Endothelial cell of umbilical vein (primary cell): ENCODE data around the gene CTSK. TPM values are rescaled to one million over a fixed set of nuclear protein-coding genes. Genes with fewer than 3 reads are reported as not detected.

Source experiments
- BruUV-seq: library from RNA; stranded (reverse); fragments of 400-500 nt; replicated peaks from 2 replicates; lab custom pipeline; 2021; lab: Mats Ljungman, UMichigan
- CTCF ChIA-PET: fragments of 300-600, 350-600 bp; sonication (Branson Sonifier 250); formaldehyde crosslinking; loops from one replicate; lab custom pipeline; 2021; ENCODE audit warnings: antibody characterized with exemption, inconsistent platforms; lab: Charles Lee
- POLR2A ChIA-PET: fragments of 300-600, 350-600 bp; sonication (Branson Sonifier 250); formaldehyde crosslinking; loops from one replicate; lab custom pipeline; 2021; ENCODE audit warnings: antibody characterized with exemption, inconsistent platforms; lab: Charles Lee
- DNase-seq: peaks from one replicate; pipeline ENCODE4 v3.0.0-alpha.2; 2011; ENCODE audit warnings: low read depth, low spot score
- FAIRE-seq: peaks from 2 replicates; lab custom pipeline; 2011; peaks lifted over from hg19 to GRCh38; lab: Jason Lieb, UNC
- H2AFZ ChIP-seq: 2 replicates; pipeline ENCODE4 v1.6.0; 2012; ENCODE audit warnings: low read depth, low read length, control low read depth, inconsistent platforms
- H3K27ac ChIP-seq: 2 replicates; pipeline ENCODE4 v1.5.1; 2011; ENCODE audit warnings: low read depth, mild to moderate bottlenecking, control low read depth, low read length, moderate library complexity; ENCODE audit not compliant: insufficient read depth
- H3K27me3 ChIP-seq, 2 experiments: 2 replicates each; pipeline versions ENCODE4 v1.6.0 to v1.6.1; 2011; ENCODE audit warnings: low read length in 2 of 2, mixed read lengths in 1 of 2; ENCODE audit not compliant: control insufficient read depth in 2 of 2, insufficient read depth in 2 of 2
- H3K36me3 ChIP-seq, 2 experiments: 2 replicates in 1 of 2; 3 replicates in 1 of 2; pipeline ENCODE4 v1.5.1; 2011; ENCODE audit warnings: low read length in 2 of 2, mild to moderate bottlenecking in 1 of 2, moderate library complexity in 1 of 2; ENCODE audit not compliant: control insufficient read depth in 2 of 2, insufficient read depth in 2 of 2; ENCODE audit errors: extremely low read depth in 1 of 2
- H3K4me1 ChIP-seq: 3 replicates; pipeline ENCODE4 v1.5.1; 2011; ENCODE audit warnings: mild to moderate bottlenecking, low read length; ENCODE audit not compliant: control insufficient read depth, insufficient read depth; ENCODE audit errors: extremely low read depth
- H3K4me2 ChIP-seq: 2 replicates; pipeline ENCODE4 v1.6.1; 2011; ENCODE audit warnings: low read length, control low read depth, mixed read lengths; ENCODE audit not compliant: insufficient read depth
- H3K4me3 ChIP-seq, 3 experiments: fragments of 200-600 bp in 1 of 3; sonication (generic), shearing (Covaris generic) in 1 of 3; replicated peaks in 1 of 3; 2 replicates each; pipeline ENCODE4 v1.5.1; 2011 to 2016; ENCODE audit warnings: control low read depth in 3 of 3, low read length in 3 of 3, mild to moderate bottlenecking in 2 of 3, inconsistent platforms in 1 of 3, low read depth in 1 of 3, moderate library complexity in 1 of 3; ENCODE audit not compliant: insufficient read depth in 1 of 3
- H3K79me2 ChIP-seq: 2 replicates; pipeline ENCODE4 v1.6.0; 2012; ENCODE audit warnings: low read length, inconsistent platforms; ENCODE audit not compliant: control insufficient read depth, insufficient read depth
- H3K9ac ChIP-seq: replicated peaks from 2 replicates; pipeline ENCODE3; 2011; ENCODE audit warnings: low read length, control low read depth; ENCODE audit not compliant: insufficient read depth; ENCODE audit errors: extremely low read depth
- H3K9me1 ChIP-seq: replicated peaks from 3 replicates; pipeline ENCODE4 v1.6.0; 2011; ENCODE audit warnings: mild to moderate bottlenecking, low read length; ENCODE audit not compliant: control insufficient read depth, insufficient read depth; ENCODE audit errors: extremely low read depth
- H3K9me3 ChIP-seq: replicated peaks from 2 replicates; pipeline ENCODE4 v1.5.1; 2012; ENCODE audit warnings: low read length, inconsistent platforms; ENCODE audit not compliant: control insufficient read depth, insufficient read depth
- H4K20me1 ChIP-seq: replicated peaks from 2 replicates; pipeline ENCODE3; 2011; ENCODE audit warnings: mild to moderate bottlenecking, low read length; ENCODE audit not compliant: control insufficient read depth, insufficient read depth; ENCODE audit errors: extremely low read depth
- CTCF ChIP-seq, 2 donors: IDR thresholded peaks; 1 replicate in 1 of 2; 2 replicates in 1 of 2; pipeline ENCODE4 v1.5.1; 2011; ENCODE audit warnings: low read length in 2 of 2, mild to moderate bottlenecking in 2 of 2, moderate library complexity in 2 of 2, control low read depth in 1 of 2, inconsistent platforms in 1 of 2, low read depth in 1 of 2; ENCODE audit not compliant: insufficient read depth in 1 of 2; ENCODE audit errors: extremely low read depth in 1 of 2
- EZH2 ChIP-seq: IDR thresholded peaks from 2 replicates; pipeline ENCODE4 v1.6.1; 2012; ENCODE audit warnings: borderline replicate concordance, low read depth, mild to moderate bottlenecking, moderate library complexity, low read length, inconsistent platforms; ENCODE audit not compliant: severe bottlenecking
- FOS ChIP-seq: IDR thresholded peaks from 2 replicates; pipeline ENCODE4 v1.6.1; 2011; ENCODE audit warnings: mild to moderate bottlenecking, low read length, moderate library complexity, borderline replicate concordance; ENCODE audit not compliant: insufficient read depth
- GATA2 ChIP-seq: IDR thresholded peaks from 2 replicates; pipeline ENCODE4 v1.7.0; 2011; ENCODE audit warnings: low read depth, mild to moderate bottlenecking, moderate library complexity, mixed read lengths, low read length; ENCODE audit not compliant: insufficient read length, insufficient read depth
- JUN ChIP-seq: IDR thresholded peaks from 2 replicates; pipeline ENCODE4 v1.6.1; 2011; ENCODE audit warnings: borderline replicate concordance, low read depth; ENCODE audit not compliant: insufficient read length, insufficient read depth
- MAX ChIP-seq: IDR thresholded peaks from 2 replicates; pipeline ENCODE4 v1.6.1; 2011; ENCODE audit not compliant: insufficient read depth, insufficient read length
- MYC ChIP-seq: IDR thresholded peaks from one replicate; pipeline ENCODE4 v1.6.1; 2011; ENCODE audit warnings: mild to moderate bottlenecking, low read depth, low read length
- POLR2A ChIP-seq: IDR thresholded peaks from 2 replicates; pipeline ENCODE4 v1.6.1; 2012; ENCODE audit warnings: low read depth, mild to moderate bottlenecking, control low read depth, low read length
- POLR2AphosphoS5 ChIP-seq: IDR thresholded peaks from 2 replicates; pipeline ENCODE4 v1.6.1; 2012; ENCODE audit warnings: low read depth, mild to moderate bottlenecking, control low read depth, low read length, moderate library complexity; ENCODE audit not compliant: insufficient read depth
- dilution Hi-C: fragments of 300-500 bp; cut with MboI; formaldehyde crosslinking; loops from one replicate; pipeline ENCODE4 v1.15.0; 2019; ENCODE audit warnings: low sequenced_read_pairs; ENCODE audit not compliant: extremely low pct_ligation_motif_present
- intact Hi-C: fragments of 100-400 bp; cut with micrococcal nuclease; formaldehyde crosslinking; loops from one replicate; pipeline ENCODE4 v1.10.0; 2022
- polyA plus RNA-seq, 4 experiments: library from polyadenylated mRNA; depleted of rRNA in 3 of 4; stranded (reverse) in 3 of 4; unstranded in 1 of 4; fragments of >200 nt; gene quantifications; 2 replicates each; pipeline versions ENCODE4 v1.2.1 to v1.2.3, GENCODE V29; 2011 to 2012; ENCODE audit warnings: missing spikeins in 1 of 4
- total RNA-seq: library from RNA; stranded (reverse); gene quantifications from 2 replicates; pipeline ENCODE4 v1.2.3, GENCODE V29; 2021

CTSK gene
- total and polyA plus RNA-seq, 2 donors (not counting 3 experiments of a cell fraction or from before 2014, with no cell fraction given): 18.5 to 45.6 TPM

- Histone ChIP-seq H3K4me2 (no peak overlapping the region), H2AFZ (no peak overlapping the region), H3K36me3 (peaks cover 0 to 5% of the 10 kb centered on the region in 2 experiments), H3K9ac (no peak overlapping the region), H3K9me1 (no peaks in the 10 kb centered on the region), H3K79me2 (no peaks in the 10 kb centered on the region), H3K27ac (no peak overlapping the region), H3K27me3 (no peaks in the 10 kb centered on the region), H4K20me1 (no peaks in the 10 kb centered on the region), H3K4me1 (no peaks in the 10 kb centered on the region), H3K4me3 (no peak overlapping the region), H3K9me3 (no peaks in the 10 kb centered on the region)
- dilution Hi-C loops (no loop called here), intact Hi-C loops (no loop called here)
- TF ChIP-seq MYC: no peak
- no peak for TF ChIP-seq CTCF (IDR thresholded peaks at IDR 0.05; ENCODE audit: extremely low read depth in 1 of 2, insufficient read depth in 1 of 2, low read depth in 1 of 2, low read length in 2 of 2)
- TF ChIP-seq MAX: no peak
- TF ChIP-seq FOS: no peak
- no peak for TF ChIP-seq POLR2AphosphoS5
- no peak for TF ChIP-seq JUN
- TF ChIP-seq EZH2: no peak
- TF ChIP-seq GATA2: no peak
- TF ChIP-seq POLR2A: no peak
- ChIA-PET POLR2A (no interaction called here), CTCF (interaction anchor here (0.9 to 1.1 kb wide), 2 partner anchors 30 to 75 kb away, joined by 3 read pairs; no protein-coding TSS in a partner anchor)
- DNase-seq (no peak), FAIRE-seq (no peak)
- BruUV-seq: no TSS peak
These were observed 35.4 kb upstream of the CTSK start for GRCh38 chr1:150843474-150843873.
